HG03558 (cell line): ENCODE data around the gene CLEC16A.
"Not testable (repeated sequence)": the region's sequence is repeated elsewhere in the genome, so short reads cannot be mapped to it uniquely, and the experiment has no call there.

ENCODE experiments used
- ATAC-seq: cut with Tn5 transposase; IDR thresholded peaks from one replicate; pipeline ENCODE4 v1.9.1; 2021; ENCODE audit warnings: moderate number of reproducible peaks; ENCODE audit not compliant: unreplicated experiment; ENCODE audit errors: extremely low read depth

CLEC16A gene

DNA sequence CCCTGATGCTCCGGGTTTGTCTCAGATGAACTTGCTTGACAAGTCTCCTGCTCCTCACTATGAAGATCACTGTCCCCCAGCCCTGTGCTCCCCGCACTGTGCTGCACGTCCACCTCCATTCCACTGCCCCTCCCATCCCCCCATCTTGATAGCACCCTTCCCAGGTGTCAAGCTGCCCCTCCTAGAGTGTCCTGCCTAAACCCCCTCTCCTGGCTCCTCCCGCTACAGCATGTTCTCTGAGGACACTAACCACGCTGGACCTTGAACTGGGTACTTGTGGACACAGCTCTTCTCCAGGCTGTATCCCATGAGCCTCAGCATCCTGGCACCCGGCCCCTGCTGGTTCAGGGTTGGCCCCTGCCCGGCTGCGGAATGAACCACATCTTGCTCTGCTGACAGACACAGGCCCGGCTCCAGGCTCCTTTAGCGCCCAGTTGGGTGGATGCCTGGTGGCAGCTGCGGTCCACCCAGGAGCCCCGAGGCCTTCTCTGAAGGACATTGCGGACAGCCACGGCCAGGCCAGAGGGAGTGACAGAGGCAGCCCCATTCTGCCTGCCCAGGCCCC, 20.6 kb upstream of the CLEC16A start:
- ATAC-seq = no peak

DNA sequence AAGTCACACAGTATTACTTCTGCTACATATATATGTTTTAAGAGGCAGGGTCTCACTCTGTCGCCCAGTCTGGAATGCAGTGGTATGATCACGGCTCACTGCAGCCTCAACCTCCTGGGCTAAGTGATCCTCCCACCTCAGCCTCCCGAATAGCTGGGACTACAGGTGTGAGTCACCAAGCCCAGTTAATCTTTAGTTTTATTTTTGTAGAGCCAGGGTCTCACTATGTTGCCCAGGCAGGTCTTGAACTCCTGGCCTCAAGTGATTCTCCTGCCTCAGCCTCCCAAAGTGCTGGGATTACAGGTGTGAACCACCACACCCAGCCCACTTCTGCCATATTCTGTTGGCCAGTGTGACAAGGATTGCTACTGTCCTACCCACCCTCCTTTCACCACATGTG, 19.1 kb upstream of the CLEC16A start:
- not testable (repeated sequence) for ATAC-seq

DNA sequence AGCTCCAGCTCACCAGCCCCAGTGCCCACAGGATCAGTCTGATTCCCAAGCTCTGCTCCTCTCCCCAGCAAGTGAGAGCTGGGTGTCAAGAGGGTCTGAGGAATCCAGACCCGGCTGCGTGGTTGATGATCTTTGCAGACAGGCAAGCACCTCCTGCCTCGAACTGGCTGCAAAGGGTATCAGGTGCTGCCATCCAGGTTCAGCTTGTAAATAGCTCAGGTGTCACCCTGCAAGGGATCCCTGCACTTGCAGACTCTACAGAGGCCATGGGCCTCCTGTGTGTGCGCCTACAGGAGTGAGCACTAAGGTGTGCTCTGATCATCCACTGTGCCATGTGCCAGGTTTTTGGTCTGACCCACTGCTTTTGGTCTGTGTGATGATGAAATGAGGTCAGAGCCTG, 18.3 kb upstream of the CLEC16A start:
- no peak for ATAC-seq

- no peak for ATAC-seq
These were observed 17.5 kb upstream of the CLEC16A start for GRCh38 chr16:10926867-10927266.

- no peak for ATAC-seq
These were observed 16.8 kb upstream of the CLEC16A start for GRCh38 chr16:10927497-10928112.

GRCh38 chr16:10929097-10929496, 15.3 kb upstream of the CLEC16A start:
- ATAC-seq = not testable (repeated sequence)

DNA sequence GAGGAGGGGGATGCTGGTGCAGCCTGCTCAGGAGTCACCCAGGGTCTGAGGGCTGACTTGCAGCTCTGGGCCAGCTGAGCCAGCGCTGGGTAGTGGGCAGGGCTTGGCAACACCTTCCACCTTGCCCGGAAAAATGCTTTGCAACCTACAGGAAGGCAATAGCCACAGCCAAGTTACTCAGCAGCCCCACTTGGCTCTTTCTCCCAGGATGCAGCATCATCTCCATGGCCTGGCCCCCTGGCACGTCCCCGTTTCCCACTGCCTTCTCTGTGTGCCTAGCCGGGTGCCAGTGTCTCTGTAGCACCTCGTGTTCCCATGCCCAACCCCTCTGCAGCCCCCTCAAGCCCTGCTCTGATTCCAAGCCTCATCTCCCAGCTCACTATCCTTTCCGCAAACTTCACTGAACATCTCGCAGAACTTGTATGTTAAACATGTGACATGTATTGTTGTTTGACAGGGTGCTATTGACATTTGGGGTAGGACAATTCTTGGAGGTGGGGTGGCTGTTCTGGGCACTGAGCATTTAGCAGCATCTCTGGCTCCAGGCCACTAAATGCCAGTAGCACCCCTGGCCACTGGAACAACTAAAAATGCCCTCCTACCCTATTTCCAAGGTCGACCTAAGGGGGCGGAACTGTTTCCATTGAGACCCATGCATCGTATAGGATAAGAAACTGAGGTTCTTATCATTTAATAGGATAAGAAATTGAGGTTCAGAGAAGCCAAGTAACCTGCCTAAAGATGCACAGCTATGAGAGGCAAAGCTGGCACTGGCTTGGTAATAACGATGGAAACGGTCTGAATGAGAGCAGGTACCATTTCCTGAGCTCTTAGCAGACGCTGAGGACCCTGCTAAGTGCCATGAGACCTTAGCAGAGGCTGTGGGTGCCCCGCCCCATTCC, 14.3 kb upstream of the CLEC16A start:
- no peak for ATAC-seq

GRCh38 chr16:10930755-10931093, 13.6 kb upstream of the CLEC16A start:
- ATAC-seq = no peak

- ATAC-seq = no peak
These were observed 13.2 kb upstream of the CLEC16A start for GRCh38 chr16:10931134-10931533.

DNA sequence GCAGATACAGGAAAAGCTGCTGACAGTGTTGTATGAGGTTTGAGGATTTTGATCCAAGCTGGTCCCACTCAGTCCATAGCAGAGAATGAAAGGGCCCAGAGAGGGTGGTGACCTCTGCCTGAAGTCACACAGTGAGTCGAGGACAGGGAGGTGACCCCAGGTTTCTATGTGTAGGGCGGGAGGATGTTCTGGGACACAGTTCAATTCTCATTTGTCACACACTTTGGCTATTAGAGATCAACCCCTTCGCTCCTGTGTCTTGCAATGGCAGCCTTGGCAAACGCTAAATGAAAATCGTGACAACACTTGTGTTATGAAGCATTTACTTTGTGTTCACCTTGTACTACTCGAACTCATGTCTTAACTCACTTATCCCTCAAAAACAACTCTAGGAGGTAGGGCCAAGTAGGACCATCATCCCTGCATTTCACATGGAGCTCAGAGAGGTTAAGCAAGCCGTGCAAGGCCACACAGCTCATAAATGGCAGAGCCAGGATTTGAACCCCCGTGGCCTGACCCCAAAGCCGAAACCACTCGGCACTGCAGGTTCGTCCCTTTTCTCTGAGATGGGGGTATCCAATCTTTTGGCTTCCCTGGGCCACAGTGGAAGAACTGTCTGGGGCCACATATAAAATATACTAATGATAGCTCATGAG, 12.3 kb upstream of the CLEC16A start:
- no peak for ATAC-seq

DNA sequence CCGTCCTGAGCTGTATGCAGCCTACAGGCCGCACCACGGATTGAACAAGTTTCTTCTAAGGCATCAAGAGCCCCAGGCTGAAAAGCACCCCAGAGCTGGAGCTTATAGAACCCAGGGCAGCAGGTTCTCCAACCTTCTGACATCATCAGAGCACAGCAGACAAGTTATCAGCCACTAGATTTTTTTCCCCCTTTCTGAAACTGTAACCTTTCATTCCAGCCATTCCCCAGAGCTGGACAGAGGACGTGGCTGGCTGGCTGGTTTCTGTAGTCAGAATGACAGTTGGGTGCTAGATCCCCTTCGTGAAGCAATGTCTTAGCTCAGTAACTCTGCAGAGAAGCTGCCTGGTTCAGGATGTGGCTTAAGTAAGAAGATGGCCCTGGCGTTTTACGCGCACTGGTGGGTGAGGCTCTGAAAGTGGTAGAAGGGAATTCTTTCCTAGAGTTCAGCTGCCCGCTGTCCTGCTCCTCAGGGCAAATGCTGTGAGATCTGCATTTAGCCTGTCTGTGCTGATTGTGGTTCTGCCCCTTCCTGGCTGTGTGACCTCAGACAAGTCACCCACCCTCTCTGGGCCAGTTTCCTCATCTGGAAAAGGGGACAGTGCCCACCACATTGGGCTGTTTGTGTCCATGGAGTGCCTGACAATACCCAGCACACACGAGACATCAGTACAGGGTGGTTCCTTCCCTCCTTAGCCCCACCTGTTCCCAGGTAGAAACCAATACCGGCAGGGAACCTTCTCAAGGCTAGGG, 11.2 kb upstream of the CLEC16A start:
- no peak for ATAC-seq

DNA sequence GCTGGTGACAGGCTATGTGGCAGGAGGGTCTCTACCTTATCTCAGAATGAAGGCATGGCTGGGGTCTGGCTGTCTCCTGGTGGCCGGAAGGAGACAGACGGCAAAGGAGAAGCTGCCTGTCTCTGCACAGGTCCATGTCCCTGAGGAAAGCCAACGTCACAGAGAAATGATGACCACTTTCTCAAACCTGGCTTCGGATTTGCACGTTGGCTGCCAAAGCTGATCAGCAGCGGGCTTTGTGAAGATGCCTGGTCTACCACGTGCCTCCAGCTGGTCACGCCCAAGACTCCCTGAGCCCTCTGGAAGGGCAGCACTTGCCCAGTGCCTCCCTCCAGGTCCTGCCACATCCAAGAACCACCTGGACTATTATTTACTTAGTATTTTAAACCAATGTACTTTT, 10.5 kb upstream of the CLEC16A start:
- ATAC-seq = no peak

GRCh38 chr16:10934325-10935107, 9.8 kb upstream of the CLEC16A start:
- no peak for ATAC-seq

GRCh38 chr16:10935226-10935915, 9.0 kb upstream of the CLEC16A start:
- ATAC-seq = no peak

DNA sequence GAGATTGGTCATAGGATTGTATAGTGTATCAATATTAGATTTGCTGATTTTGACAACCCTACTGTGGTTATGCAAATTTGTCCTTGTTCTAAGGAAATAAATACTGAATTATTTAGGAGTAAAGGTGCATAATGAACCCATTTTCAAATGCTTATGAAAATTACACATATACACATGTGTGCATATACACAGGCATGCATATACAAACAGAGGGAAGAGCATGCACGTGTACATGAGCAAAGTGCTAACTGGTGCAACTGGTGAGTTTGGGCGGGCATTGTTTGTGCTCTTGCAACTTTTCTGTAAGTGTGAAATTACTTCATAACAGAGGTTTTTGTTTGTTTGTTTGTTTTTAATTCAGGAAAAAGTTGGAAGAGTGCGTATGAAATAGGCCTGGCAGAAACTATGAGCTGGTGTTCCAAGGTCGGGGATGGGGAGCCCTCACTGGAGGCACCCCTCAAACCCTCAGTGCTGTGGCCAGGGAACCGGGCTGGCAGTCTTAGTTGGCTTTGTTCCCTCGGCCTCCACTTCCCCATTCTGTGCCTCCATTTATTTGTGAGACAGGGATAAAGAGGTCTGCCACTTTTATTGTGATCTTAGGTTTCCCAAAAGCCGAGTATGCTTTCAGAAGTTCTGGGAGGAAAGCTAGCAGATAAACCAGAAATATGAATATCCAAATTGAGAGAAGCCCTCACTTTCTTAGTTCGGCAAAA, 7.9 kb upstream of the CLEC16A start:
- no peak for ATAC-seq

GRCh38 chr16:10937068-10937859, 7.1 kb upstream of the CLEC16A start:
- no peak for ATAC-seq

DNA sequence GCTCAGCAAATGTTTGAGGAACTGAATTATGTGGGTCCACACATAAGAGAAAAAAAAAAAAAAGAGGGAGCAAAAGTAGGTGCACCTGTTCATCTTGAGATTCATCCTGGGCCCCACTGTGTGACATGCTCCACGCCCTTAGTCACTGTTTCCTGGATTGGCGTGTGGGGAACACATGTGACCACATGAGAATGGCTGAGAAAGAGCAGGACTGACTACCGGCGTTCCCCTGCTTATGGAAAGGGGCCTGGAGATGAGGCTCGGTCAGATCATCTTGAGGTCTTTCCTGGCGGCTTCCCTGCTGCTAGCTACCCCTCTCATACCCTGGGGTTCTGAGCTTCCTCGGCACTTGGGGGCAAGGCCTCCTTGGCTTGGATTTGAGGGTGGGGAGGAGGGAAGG, 6.0 kb upstream of the CLEC16A start:
- ATAC-seq = no peak
